GM13976 (cell line): ENCODE measurements around the gene FEN1.

Experiments
- DNase-seq: peaks from one replicate; pipeline ENCODE4 v3.0.0; 2012; ENCODE audit warnings: low spot score
- in situ Hi-C: fragments of 300-500 bp; cut with MboI; formaldehyde crosslinking; loops from one replicate; pipeline ENCODE4 v1.12.0; 2022; ENCODE audit warnings: low sequenced_read_pairs, mixed read lengths, inconsistent platforms; ENCODE audit not compliant: unreplicated experiment
- TF ChIP-seq, protein P1 (sequence below): IDR thresholded peaks from 2 replicates; pipeline ENCODE4 v1.5.1; 2012; ENCODE audit warnings: borderline replicate concordance, mild to moderate bottlenecking; ENCODE audit not compliant: insufficient read depth; ENCODE audit errors: extremely low read depth, missing control alignments, control extremely low read depth

The FEN1 gene

GRCh38 chr11:61746442-61747191 is 46.1 kb upstream of the FEN1 start:
- in situ Hi-C loops: no loop called here
- TF ChIP-seq, protein P1, sequence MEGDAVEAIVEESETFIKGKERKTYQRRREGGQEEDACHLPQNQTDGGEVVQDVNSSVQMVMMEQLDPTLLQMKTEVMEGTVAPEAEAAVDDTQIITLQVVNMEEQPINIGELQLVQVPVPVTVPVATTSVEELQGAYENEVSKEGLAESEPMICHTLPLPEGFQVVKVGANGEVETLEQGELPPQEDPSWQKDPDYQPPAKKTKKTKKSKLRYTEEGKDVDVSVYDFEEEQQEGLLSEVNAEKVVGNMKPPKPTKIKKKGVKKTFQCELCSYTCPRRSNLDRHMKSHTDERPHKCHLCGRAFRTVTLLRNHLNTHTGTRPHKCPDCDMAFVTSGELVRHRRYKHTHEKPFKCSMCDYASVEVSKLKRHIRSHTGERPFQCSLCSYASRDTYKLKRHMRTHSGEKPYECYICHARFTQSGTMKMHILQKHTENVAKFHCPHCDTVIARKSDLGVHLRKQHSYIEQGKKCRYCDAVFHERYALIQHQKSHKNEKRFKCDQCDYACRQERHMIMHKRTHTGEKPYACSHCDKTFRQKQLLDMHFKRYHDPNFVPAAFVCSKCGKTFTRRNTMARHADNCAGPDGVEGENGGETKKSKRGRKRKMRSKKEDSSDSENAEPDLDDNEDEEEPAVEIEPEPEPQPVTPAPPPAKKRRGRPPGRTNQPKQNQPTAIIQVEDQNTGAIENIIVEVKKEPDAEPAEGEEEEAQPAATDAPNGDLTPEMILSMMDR: no peak
- no peak for DNase-seq

- TF ChIP-seq, protein P1: peak; percentile 96
- DNase-seq: peak; percentile 90
- in situ Hi-C loops: no loop called here
These were observed 45.3 kb upstream of the FEN1 start for GRCh38 chr11:61747192-61747966.

DNA sequence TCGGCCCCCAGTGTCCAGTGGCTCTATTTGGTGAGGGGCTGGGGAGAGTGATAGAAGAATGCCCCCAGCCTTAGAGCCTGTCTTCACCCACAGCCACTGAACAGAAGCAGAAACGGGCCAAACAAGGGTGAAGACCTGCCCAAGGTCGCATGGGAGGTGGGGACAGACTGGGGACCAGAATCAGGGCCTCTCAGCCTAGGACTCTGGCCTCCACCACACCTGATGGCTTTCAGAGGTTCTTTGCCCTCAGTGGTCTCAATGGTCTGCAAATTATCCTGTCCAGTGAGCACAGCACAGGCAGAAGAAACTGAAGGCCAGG is 44.8 kb upstream of the FEN1 start:
- TF ChIP-seq, protein P1: no peak
- DNase-seq: no peak
- in situ Hi-C loops: no loop called here

DNA sequence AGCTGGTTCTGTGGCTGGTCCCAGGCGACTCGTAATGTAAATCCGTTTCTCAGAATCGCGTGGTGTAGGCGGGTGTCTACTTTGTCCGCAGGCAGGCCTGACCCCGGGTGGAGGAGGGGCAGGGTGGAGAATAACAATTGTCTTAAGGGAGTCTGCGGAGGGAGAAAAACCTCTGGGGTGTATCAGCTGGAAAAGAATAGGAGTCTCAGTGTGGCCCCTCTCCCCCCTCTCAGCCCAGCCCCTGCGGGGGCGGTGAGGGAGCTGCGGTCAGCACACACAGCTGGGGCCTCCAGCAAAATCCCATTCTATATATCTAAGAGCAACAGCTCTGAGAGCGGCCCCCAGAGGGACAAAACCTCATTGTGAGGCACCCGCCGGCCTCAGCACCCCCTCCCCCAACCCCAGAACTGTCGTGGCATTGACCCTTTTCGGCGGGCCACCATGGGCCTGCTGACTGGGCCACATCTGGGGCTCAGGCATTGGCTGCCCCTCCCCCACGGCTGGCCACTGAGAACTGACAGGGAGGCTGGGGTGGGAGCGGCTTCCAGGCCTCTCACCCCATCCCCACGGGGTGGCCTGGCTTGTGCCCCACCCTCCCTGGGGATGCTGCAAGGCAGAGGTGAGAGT is 43.0 kb upstream of the FEN1 start:
- in situ Hi-C loops: no loop called here

GRCh38 chr11:61750631-61751273 is 42.0 kb upstream of the FEN1 start:
- in situ Hi-C loops: no loop called here
- DNase-seq: no peak
- TF ChIP-seq, protein P1: no peak

More for the DNA sequence above, 43.0 kb upstream of the FEN1 start:
- TF ChIP-seq, protein P1: no peak
- DNase-seq: no peak

DNA sequence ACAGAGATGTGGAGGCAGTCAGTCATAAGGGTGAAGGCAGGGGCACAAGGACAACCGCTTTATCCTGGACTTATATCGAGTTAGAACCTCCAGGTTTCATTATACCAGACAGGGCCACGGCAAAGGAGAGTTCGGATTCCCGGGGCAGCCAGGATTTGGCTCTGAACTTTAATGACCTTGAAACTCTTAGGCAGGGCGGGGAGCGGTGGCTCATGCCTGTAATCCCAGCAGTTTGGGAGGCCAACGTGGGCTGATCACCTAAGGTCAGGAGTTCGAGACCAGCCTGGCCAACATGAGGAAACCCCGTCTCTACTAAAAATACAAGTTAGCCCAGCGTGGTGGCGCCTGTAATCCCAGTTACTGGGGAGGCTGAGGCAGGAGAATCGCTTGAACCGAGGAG is 41.3 kb upstream of the FEN1 start:
- TF ChIP-seq, protein P1: no peak
- no peak for DNase-seq
- in situ Hi-C loops: no loop called here
